Anterior cingulate cortex (tissue), 58 donors: ENCODE measurements around the gene KAT5.
"Not testable (repeated sequence)": the region's sequence is repeated elsewhere in the genome, so short reads cannot be mapped to it uniquely, and the experiment has no call there.

Experiments
- DNase-seq, 58 donors: peaks; one replicate each; lab custom pipeline; 2025; lab: John Stamatoyannopoulos, UW

The KAT5 gene

GRCh38 chr11:65741185-65741584 lies 29.1 kb downstream of the KAT5 start:
- no peak for DNase-seq

DNA sequence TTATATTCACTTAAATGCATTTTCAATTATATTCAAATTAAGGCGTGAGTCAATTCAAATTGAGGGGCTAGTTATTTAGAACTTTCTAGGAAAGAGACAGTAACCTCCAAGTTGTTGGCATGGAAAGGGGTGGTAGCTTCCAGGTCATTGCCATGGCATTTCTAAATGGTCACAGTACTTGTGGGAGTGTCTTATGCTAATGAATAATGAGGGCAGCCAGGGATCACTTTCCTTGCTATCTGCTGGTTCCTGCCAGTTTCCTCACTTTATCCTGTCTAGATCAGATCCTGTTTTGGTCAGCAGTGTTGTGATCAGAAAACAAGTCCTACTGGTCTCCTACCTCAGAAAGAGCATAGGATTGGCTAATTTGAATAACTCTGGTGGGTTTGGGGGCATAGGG lies 30.3 kb downstream of the KAT5 start:
- no peak for DNase-seq

- DNase-seq: no peak
These were observed 31.6 kb downstream of the KAT5 start for GRCh38 chr11:65743681-65744025.

DNA sequence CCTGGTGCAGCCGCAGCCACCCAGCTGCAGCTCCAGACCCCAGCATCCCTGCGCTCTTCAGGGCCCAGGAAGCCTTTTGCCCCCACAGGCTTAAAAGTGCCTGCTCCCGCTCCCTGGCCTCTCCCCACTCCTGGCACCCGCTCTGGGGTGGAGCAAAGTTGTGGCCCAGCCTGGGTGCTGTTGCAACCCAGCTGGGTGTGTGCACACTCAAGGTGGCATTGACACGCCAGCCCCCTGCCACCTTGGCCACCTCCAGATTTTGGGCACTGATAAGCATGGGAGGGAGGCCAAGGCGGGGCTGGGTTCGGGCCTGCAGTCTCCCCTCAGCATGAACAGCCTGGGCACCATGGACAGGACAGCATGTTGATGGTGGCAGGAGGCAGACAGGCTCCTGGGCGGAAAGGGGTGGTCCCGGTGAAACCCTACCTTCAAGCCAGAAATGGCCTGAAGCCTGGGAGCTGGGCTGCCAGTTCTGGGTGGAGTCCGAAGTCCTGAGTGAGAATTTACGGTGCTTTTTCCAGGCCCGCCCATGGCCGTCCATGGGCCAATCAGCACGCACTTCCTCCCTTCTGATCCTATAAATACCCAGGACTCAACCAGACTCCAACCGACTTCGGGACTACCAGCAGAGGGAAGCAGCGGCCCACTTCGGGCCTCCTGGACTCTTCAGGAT lies 32.1 kb downstream of the KAT5 start:
- DNase-seq: no peak

DNA sequence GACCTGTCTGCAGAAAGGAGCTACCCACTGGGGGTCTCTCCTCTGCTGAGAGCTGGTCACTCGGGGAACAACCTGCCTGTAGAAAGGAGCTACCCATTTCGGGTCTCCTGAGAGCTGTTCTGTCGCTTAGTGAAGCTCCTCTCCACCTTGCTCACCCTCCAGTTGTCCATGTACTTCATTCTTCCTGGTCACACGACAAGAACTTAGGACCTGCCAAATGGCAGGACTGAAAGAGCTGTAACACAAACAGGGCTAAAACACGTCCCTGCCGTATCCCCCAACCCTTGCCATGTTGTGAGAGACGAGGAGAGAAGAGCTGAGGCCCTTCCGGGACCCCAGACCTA lies 32.6 kb downstream of the KAT5 start:
- DNase-seq: no peak

DNA sequence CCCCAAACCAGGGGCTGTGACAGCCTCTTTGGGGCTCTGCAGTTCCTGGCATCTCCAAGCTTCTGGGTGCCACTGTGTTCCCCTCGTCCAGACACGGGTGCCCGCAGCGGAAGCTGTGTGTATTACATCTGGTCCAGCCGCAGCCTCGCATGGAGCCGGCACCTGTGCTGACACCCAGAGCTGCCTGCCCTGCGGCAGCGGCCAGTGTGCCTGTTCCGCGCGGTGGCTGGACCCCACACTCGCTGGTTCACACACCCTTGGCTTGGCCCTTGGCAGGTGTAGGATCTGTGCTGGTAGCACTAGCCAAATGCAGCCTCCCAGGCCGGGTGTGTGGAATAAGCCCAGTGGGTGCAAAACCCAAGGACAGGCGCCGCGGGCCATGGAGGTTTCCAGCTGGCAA lies 33.0 kb downstream of the KAT5 start:
- DNase-seq: no peak

GRCh38 chr11:65762169-65762568 lies 50.1 kb downstream of the KAT5 start:
- not testable (repeated sequence) for DNase-seq

DNA sequence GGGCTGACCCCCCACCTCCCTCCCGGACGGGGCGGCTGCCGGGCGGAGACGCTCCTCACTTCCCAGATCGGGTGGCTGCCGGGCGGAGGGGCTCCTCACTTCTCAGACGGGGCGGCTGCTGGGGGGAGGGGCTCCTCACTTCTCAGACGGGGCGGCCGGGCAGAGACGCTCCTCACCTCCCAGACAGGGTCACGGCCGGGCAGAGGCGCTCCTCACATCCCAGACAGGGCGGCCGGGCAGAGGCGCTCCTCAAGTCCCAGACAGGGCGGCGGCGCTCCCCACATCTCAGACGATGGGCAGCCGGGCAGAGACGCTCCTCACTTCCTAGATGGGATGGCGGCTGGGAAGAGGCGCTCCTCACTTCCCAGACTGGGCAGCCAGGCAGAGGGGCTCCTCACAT lies 50.8 kb downstream of the KAT5 start:
- not testable (repeated sequence) for DNase-seq

- DNase-seq: no peak
These were observed 52.4 kb downstream of the KAT5 start for GRCh38 chr11:65764434-65764833.

- DNase-seq: no peak
These were observed 54.5 kb downstream of the KAT5 start for GRCh38 chr11:65766535-65766934.

DNA sequence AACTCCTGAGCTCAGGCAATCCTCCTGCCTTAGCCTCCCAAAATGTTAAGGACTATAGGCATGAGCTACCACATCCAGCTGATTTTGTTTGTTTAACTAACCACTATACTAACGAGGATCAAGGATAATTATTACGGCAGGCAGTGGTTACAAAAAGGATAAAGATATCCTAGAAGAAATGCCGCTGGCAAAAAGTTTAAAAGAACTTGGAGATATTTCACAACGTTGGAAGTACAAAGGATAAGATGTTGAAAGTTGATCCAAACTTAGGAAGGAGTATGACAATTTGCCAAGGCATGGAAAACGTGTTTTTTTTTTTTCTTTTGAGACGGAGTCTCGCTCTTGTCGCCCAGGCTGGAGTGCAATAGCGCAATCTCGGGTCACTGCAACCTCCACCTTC lies 55.4 kb downstream of the KAT5 start:
- DNase-seq: no peak

GRCh38 chr11:65767806-65768205 lies 55.8 kb downstream of the KAT5 start:
- DNase-seq: not testable (repeated sequence)
